ENCODE measurements around the gene CERS1. TPM values are rescaled to one million over a fixed set of nuclear protein-coding genes. Genes with fewer than 3 reads are reported as not detected.
"Not testable (repeated sequence)": the region's sequence is repeated elsewhere in the genome, so short reads cannot be mapped to it uniquely, and the experiment has no call there.

CERS1 gene
- total RNA-seq, 2 experiments from 2014 or later: not detected

GRCh38 chr19:18931316-18932162 is 35.6 kb upstream of the CERS1 start:
- intact Hi-C loops (cut with micrococcal nuclease): loop anchor here (1.0 kb wide), 1 partner anchor 12 kb away; the partner anchor contains the start of genes COPE and DDX49
- DNase-seq: no peak
- Mint-ChIP-seq H3K4me3 (no peak overlapping the region), H3K27ac (no peak overlapping the region), H3K36me3 (peaks cover 5% of the 10 kb centered on the region), H3K27me3 (peaks cover 12% of the 10 kb centered on the region), H3K4me1 (ENCODE audit: low read depth) (peaks cover 6% of the 10 kb centered on the region), H3K9me3 (no peaks in the 10 kb centered on the region)
- CTCF ChIA-PET: no interaction called here
- POLR2A ChIA-PET: no interaction called here

DNA sequence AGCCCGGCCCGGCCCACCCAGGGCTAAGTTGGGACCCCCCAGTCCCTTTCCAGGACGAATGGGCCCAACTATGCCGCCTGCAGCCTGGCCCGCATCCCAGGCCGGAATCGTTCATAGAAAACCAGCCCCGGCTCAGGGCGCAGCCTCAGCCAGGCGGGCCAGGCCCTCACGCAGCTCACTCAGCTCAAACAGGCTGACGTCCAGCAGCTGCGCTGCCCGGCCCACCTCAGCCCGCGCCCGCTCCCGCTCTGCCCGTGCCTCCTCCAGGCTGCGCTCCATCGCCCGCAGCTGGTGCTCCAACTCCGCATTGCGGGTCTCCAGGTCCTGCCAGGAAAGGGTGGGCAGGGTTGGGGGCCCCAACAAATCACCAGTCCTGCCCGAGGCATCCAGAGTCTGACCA is 33.4 kb upstream of the CERS1 start:
- Mint-ChIP-seq H3K4me1 (ENCODE audit: low read depth) (peaks cover 6% of the 10 kb centered on the region), H3K27me3 (peaks cover 11% of the 10 kb centered on the region), H3K36me3 (peaks cover 18% of the 10 kb centered on the region), H3K4me3 (no peak overlapping the region), H3K9me3 (no peaks in the 10 kb centered on the region), H3K27ac (no peak overlapping the region)
- POLR2A ChIA-PET: interaction anchor here (1.2 to 2.5 kb wide), 2 partner anchors 9 to 10 kb away, joined by 3 to 13 read pairs; partner anchors contain the start of genes COPE and DDX49
- CTCF ChIA-PET: no interaction called here
- intact Hi-C loops (cut with micrococcal nuclease): no loop called here
- DNase-seq: no peak

GRCh38 chr19:18928018-18928805 is 32.3 kb upstream of the CERS1 start:
- ChIA-PET CTCF (no interaction called here), POLR2A (interaction anchor here (2.5 kb wide), 1 partner anchor 9 kb away, joined by 13 read pairs; the partner anchor contains the start of genes COPE and DDX49)
- no peak overlapping the region for H3K27ac Mint-ChIP-seq
- peaks cover 6% of the 10 kb centered on the region for H3K4me1 Mint-ChIP-seq (ENCODE audit: low read depth)
- H3K36me3 Mint-ChIP-seq: peaks cover 22% of the 10 kb centered on the region
- H3K4me3 Mint-ChIP-seq: no peak overlapping the region
- intact Hi-C loops (cut with micrococcal nuclease): no loop called here
- no peak for DNase-seq
- peaks cover 3% of the 10 kb centered on the region for H3K27me3 Mint-ChIP-seq
- no peaks in the 10 kb centered on the region for H3K9me3 Mint-ChIP-seq

- Mint-ChIP-seq H3K4me1 (ENCODE audit: low read depth) (peaks cover 13% of the 10 kb centered on the region), H3K27me3 (no peaks in the 10 kb centered on the region), H3K4me3 (no peak overlapping the region), H3K27ac (no peak overlapping the region), H3K9me3 (no peaks in the 10 kb centered on the region), H3K36me3 (peaks cover 32% of the 10 kb centered on the region)
- POLR2A ChIA-PET: no interaction called here
- no peak for DNase-seq
- intact Hi-C loops (cut with micrococcal nuclease): no loop called here
- CTCF ChIA-PET: no interaction called here
Measured at GRCh38 chr19:18924684-18925213, 28.8 kb upstream of the CERS1 start.

DNA sequence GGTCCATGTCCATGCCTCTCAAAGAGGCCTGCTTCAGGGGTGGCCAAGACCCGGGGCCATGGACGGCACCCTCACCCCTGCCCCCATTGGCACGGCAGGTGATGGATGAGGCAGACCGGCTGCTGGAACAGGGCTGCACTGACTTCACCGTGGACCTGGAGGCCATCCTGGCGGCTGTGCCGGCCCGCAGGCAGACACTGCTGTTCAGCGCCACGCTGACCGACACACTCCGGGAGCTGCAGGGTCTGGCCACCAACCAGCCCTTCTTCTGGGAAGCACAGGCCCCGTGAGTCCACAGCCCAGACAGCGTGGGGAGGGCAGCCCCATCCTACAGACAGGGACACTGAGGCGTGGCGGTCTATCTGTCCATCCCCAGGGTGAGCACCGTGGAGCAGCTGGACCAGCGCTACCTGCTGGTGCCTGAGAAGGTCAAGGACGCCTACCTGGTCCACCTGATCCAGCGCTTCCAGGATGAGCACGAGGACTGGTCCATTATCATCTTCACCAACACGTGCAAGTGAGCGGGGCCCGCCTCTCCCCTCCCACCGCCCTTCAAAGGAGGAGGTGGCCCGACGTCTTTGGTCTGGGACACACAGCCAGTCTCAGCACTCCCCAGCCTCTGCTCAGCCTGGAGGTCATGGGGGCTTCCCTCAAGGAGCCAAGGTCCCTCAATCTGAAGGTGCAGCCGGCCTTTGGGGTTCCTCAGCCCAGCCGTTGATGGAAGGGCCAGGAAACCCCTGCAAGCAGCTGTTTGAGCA is 26.4 kb upstream of the CERS1 start:
- ChIA-PET CTCF (no interaction called here), POLR2A (no interaction called here)
- Mint-ChIP-seq H3K27me3 (no peaks in the 10 kb centered on the region), H3K4me3 (no peak overlapping the region), H3K36me3 (peaks cover 39% of the 10 kb centered on the region), H3K4me1 (ENCODE audit: low read depth) (peaks cover 27% of the 10 kb centered on the region), H3K27ac (no peak overlapping the region), H3K9me3 (no peaks in the 10 kb centered on the region)
- no peak for DNase-seq
- intact Hi-C loops (cut with micrococcal nuclease): no loop called here

DNA sequence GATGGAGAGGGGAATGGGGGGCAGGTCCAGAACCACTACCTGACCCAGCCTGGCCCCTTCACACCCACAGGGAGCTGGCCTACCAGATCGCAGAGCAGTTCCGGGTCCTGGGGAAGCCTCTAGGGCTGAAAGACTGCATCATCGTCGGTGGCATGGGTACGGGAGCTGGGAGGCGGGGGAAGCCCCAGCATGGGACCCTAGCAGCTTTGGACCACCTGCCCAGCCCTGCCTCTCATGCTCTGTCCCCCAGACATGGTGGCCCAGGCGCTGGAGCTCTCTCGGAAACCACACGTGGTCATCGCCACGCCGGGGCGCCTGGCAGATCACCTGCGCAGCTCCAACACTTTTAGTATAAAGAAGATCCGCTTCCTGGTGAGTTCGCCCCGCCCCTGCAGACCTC is 25.6 kb upstream of the CERS1 start:
- Mint-ChIP-seq H3K27ac (no peak overlapping the region), H3K36me3 (peaks cover 37% of the 10 kb centered on the region), H3K9me3 (no peaks in the 10 kb centered on the region), H3K4me1 (ENCODE audit: low read depth) (peaks cover 31% of the 10 kb centered on the region), H3K4me3 (peak overlapping the region; percentile 50), H3K27me3 (no peaks in the 10 kb centered on the region)
- CTCF ChIA-PET: no interaction called here
- no peak for DNase-seq
- POLR2A ChIA-PET: no interaction called here
- intact Hi-C loops (cut with micrococcal nuclease): no loop called here

DNA sequence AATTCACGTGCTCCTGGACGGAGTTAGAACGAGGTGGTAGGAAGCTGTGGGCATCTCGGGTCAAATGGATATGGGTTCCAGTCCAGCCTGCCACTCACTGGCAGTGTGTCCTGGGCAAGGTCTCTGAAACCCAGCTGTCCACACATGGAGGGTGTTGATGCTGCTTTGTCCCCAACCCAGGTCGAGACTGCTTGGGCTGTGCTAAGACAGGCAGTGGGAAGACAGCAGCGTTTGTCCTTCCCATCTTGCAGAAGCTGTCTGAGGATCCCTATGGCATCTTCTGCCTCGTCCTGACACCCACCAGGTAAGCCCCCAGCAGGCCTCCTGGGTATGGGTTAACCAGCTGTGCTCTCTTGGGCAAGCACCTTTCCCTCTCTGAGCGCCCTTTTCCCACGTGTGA is 24.4 kb upstream of the CERS1 start:
- peaks cover 34% of the 10 kb centered on the region for H3K36me3 Mint-ChIP-seq
- CTCF ChIA-PET: no interaction called here
- no peak for DNase-seq
- no peaks in the 10 kb centered on the region for H3K9me3 Mint-ChIP-seq
- intact Hi-C loops (cut with micrococcal nuclease): no loop called here
- H3K27ac Mint-ChIP-seq: no peak overlapping the region
- peaks cover 35% of the 10 kb centered on the region for H3K4me1 Mint-ChIP-seq (ENCODE audit: low read depth)
- H3K27me3 Mint-ChIP-seq: no peaks in the 10 kb centered on the region
- H3K4me3 Mint-ChIP-seq: peak overlapping the region; percentile 89
- POLR2A ChIA-PET: interaction anchor here (0.6 to 2.1 kb wide), 3 partner anchors 9 to 363 kb away, joined by 3 to 10 read pairs (median 3); partner anchors contain the start of genes KXD1 and UBA52

DNA sequence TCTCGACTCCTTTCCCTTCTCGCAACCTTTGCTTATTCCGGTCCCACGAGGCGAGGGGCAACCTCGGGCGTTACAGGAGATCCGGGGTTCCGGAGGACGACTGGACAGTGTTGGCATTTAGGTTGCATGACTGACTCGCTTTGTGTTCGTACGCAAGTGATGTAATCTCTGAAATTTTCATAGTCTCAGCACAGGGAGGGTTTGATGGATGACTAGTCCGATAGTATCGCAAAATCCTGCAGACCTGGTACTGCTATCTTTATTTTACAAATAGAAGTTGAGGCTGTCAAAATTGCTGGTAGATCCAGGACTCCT is 23.9 kb upstream of the CERS1 start:
- ChIA-PET POLR2A (interaction anchor here (0.8 to 2.1 kb wide), 8 partner anchors 9 to 348 kb away, joined by 3 to 10 read pairs (median 4); partner anchors contain the start of genes BORCS8, RFXANK, UBA52 and UPF1), CTCF (interaction anchor here (0.9 to 1.7 kb wide), 7 partner anchors 18 to 458 kb away, joined by 3 to 16 read pairs (median 4); partner anchors contain the start of genes ELL, REX1BD and UBA52)
- peaks cover 35% of the 10 kb centered on the region for H3K4me1 Mint-ChIP-seq (ENCODE audit: low read depth)
- no peaks in the 10 kb centered on the region for H3K9me3 Mint-ChIP-seq
- peak overlapping the region; percentile 89 for H3K4me3 Mint-ChIP-seq
- no peak for DNase-seq
- peaks cover 34% of the 10 kb centered on the region for H3K36me3 Mint-ChIP-seq
- peak overlapping the region; percentile 84 for H3K27ac Mint-ChIP-seq
- intact Hi-C loops (cut with micrococcal nuclease): loop anchor here (1.0 to 5.0 kb wide), 10 partner anchors 12 to 397 kb away; partner anchors contain the start of genes ARMC6, BORCS8, ELL and RFXANK
- H3K27me3 Mint-ChIP-seq: no peaks in the 10 kb centered on the region

DNA sequence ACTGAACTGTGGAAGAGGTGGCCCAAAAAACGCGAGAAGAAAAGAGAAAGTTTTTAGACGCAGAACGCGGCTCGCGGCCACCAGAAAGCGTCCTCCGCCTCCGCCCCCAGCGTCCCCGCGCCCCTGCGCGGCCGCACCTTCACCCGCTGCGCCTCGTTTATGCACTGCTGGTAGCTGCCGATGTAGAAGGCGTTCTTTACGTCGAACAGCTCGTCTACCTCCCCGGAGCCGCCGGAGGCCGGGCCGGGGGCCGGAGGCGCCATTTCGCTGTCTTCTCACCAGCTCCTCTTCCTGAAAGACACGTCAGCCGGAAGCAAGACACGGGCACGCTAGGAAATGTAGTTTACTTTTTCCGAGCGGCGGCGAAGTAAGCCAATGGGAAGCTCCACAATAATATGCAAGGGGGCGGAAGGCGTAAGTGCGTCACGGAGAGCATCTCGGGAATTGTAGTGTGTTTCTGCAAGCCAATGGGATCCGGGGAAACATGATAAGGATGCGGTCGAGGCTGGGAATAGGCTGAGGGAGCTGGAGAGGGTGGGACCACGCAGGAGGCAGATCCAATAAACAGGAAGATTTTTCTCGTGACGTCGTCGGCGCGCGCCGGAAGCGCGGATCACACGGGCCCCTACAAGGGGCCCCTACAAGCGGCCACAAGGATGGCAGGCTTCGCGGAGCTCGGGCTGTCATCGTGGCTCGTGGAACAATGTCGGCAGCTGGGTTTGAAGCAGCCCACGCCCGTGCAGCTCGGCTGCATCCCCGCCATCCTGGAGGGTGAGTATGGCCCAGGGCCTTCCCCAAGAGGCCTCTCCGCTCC is 23.3 kb upstream of the CERS1 start, which contains the start of the genes COPE and DDX49:
COPE (minus strand) TSS at position 302 of the 814 bp plus-strand sequence; CDS start at position 263, 39 bp downstream.
DDX49 (plus strand) TSS at position 630 of the 814 bp plus-strand sequence; CDS start at position 657, 27 bp downstream.
- peak within 1 kb of the TSS; percentile 84 for H3K27ac Mint-ChIP-seq
- DNase-seq: peak; percentile 99
- H3K9me3 Mint-ChIP-seq: no peaks in the 10 kb centered on the region
- H3K36me3 Mint-ChIP-seq: peaks cover 28% of the 10 kb centered on the region
- no peaks in the 10 kb centered on the region for H3K27me3 Mint-ChIP-seq
- intact Hi-C loops (cut with micrococcal nuclease): loop anchor here (1.0 to 5.0 kb wide), 10 partner anchors 13 to 396 kb away; partner anchors contain the start of genes ARMC6, BORCS8, ELL and RFXANK
- peak within 1 kb of the TSS; percentile 89 for H3K4me3 Mint-ChIP-seq
- peaks cover 35% of the 10 kb centered on the region for H3K4me1 Mint-ChIP-seq (ENCODE audit: low read depth)
- ChIA-PET CTCF (interaction anchor here (0.6 to 1.7 kb wide), 12 partner anchors 19 to 458 kb away, joined by 3 to 16 read pairs (median 4); partner anchors contain the start of genes CERS1, ELL, REX1BD and UBA52), POLR2A (interaction anchor here (0.8 to 2.1 kb wide), 11 partner anchors 8 to 348 kb away, joined by 3 to 13 read pairs (median 4); partner anchors contain the start of genes BORCS8, RFXANK, UBA52 and UPF1)

GRCh38 chr19:18917593-18917992 is 21.6 kb upstream of the CERS1 start:
- intact Hi-C loops (cut with micrococcal nuclease): loop anchor here (5.0 kb wide), 2 partner anchors 85 to 325 kb away; partner anchors contain the start of gene UPF1
- POLR2A ChIA-PET, DNase-seq, H3K27me3 Mint-ChIP-seq, H3K27ac Mint-ChIP-seq, H3K9me3 Mint-ChIP-seq: not testable (repeated sequence)
- H3K4me3 Mint-ChIP-seq: peak overlapping the region; percentile 59
- peaks cover 32% of the 10 kb centered on the region for H3K36me3 Mint-ChIP-seq
- CTCF ChIA-PET: interaction anchor here (0.7 kb wide), 1 partner anchor 149 kb away, joined by 3 read pairs; no protein-coding TSS in a partner anchor
- H3K4me1 Mint-ChIP-seq (ENCODE audit: low read depth): peaks cover 39% of the 10 kb centered on the region
